Measurements from ENCODE around the gene SMAD3.

SMAD3 gene

DNA sequence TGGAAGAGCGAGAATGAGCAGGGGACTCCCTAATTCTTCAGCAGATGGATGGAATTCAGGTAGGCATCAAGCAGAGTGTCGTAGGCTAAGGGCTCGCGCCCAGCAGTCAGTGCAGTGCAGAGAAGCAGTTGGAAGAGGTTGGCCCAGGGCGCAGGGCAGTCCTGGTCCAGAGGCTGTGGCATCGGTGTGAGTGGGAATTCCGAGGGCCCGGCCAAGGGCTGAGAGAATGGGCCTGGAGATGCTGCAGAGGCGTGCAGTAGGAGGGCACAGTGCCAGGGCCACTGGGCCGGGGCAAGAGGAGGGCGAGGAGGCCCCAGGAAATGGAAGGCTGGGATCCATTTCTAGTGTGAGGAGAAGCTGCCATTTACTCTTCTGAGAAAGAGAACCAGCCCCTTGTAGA is 114.6 kb downstream of the SMAD3 start:
- FAIRE-seq (no peak), DNase-seq (ENCODE audit: insufficient read length) (no peak)
- TF ChIP-seq POLR2AphosphoS5 (IDR thresholded peaks at IDR 0.05; ENCODE audit: low read depth, low read length) = no peak
- TF ChIP-seq TAF1 (IDR thresholded peaks at IDR 0.05; ENCODE audit: borderline replicate concordance, low read depth, low read length) = no peak
- no peak for TF ChIP-seq POLR2A (IDR thresholded peaks at IDR 0.05; ENCODE audit: low read depth, low read length)

GRCh38 chr15:67180514-67181191 is 115.3 kb downstream of the SMAD3 start:
- FAIRE-seq = no peak
- TF ChIP-seq POLR2AphosphoS5 (IDR thresholded peaks at IDR 0.05; ENCODE audit: low read depth, low read length) (no peak), POLR2A (IDR thresholded peaks at IDR 0.05; ENCODE audit: low read depth, low read length) (no peak), TAF1 (IDR thresholded peaks at IDR 0.05; ENCODE audit: borderline replicate concordance, low read depth, low read length) (no peak)
- no peak for DNase-seq (ENCODE audit: insufficient read length)

GRCh38 chr15:67181221-67181639 is 115.8 kb downstream of the SMAD3 start:
- DNase-seq (ENCODE audit: insufficient read length) (no peak), FAIRE-seq (no peak)
- TF ChIP-seq TAF1 (IDR thresholded peaks at IDR 0.05; ENCODE audit: borderline replicate concordance, low read depth, low read length) = no peak
- TF ChIP-seq POLR2A (IDR thresholded peaks at IDR 0.05; ENCODE audit: low read depth, low read length) = no peak
- no peak for TF ChIP-seq POLR2AphosphoS5 (IDR thresholded peaks at IDR 0.05; ENCODE audit: low read depth, low read length)

DNA sequence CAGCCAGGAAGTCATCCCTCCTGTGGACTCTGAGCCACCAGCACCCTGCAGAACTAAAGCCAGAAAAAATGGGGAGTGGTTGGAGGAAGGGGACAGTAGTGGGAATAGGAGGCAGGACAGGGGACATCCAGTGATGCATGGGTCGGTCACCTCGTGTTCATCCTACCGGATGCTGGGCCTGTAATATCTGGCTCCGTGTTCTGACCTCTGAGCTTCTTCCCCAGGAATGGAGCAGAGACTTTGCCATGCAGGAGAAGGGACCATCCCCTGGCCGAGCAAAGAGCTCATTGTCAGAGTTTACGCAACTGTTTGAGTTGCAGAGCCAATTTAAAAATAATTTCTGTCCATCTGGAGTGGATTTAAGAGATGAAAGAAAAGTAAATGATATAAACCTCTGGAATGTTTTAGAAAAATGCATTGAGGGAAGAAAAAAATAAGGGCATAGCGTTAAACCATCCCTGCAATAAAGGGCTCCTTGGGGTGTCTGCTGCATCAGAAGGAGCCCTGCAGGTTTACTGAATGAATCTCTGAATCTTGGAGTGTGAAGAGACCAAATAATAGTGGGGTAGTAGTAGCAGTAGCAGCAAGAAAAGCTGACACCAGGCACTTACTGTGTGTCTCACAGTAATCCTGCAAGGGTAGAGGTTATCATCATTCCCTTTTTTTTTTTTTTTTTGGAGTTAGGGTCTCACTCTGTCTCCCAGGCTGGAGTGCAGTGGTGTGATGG is 118.2 kb downstream of the SMAD3 start:
- no peak for FAIRE-seq
- TF ChIP-seq TAF1 (IDR thresholded peaks at IDR 0.05; ENCODE audit: borderline replicate concordance, low read depth, low read length) = no peak
- no peak for TF ChIP-seq POLR2A (IDR thresholded peaks at IDR 0.05; ENCODE audit: low read depth, low read length)
- TF ChIP-seq POLR2AphosphoS5 (IDR thresholded peaks at IDR 0.05; ENCODE audit: low read depth, low read length) = 0 out of 2 replicates have a peak, but pooled peaks have one; percentile 23
- no peak for DNase-seq (ENCODE audit: insufficient read length)

DNA sequence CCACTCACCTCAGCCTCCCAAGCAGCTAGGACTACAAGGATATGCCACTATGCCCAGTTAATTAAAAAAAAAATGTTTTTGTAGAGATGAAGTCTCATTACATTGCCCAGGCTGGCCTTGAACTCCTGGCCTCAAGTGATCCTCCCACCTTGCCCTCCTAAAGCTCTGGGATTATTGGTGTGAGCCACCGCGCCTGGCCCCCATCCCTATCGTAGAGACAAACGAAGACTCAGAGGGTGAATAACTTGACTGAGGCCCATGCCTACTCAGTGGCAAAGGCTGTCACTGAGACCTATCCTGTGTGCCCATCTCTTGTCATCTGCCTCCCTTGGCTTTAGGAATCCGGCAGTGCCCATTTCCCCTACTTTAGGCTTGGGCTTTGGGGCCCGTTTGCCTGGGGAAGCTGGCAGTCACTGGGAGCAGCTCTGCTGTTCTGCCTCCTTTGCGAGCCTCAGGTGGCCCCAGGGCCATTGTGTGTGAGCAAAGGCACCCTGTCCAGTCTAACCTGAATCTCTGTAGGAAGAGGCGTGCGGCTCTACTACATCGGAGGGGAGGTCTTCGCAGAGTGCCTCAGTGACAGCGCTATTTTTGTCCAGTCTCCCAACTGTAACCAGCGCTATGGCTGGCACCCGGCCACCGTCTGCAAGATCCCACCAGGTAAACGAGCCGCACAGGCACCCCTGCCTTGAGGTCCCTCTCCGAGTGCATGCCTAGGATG is 119.0 kb downstream of the SMAD3 start:
- no peak for FAIRE-seq
- DNase-seq (ENCODE audit: insufficient read length) = no peak
- TF ChIP-seq POLR2AphosphoS5 (IDR thresholded peaks at IDR 0.05; ENCODE audit: low read depth, low read length) = peak; percentile 27; the same call in 1 of the 2 replicates
- no peak for TF ChIP-seq POLR2A (IDR thresholded peaks at IDR 0.05; ENCODE audit: low read depth, low read length)

DNA sequence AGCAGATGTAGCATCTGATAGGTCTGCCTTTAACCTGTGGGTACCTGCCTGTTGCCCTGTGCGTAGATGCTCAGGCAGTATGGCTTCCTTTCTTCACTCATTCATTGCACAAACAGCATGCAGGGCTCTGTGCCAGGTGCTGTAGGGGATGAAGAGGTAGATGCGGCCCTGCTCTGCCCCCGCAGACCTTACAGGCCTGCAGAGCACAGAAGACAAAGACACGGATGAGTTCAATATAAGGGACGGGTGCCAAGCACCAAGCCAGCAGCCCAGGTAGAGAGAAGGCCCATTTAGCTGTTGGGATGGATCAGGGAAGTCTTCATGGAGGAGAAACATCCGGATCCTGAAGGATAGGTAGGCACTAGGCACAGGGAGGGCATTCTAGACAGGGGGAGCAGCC is 119.6 kb downstream of the SMAD3 start:
- TF ChIP-seq POLR2A (IDR thresholded peaks at IDR 0.05; ENCODE audit: low read depth, low read length) = no peak
- no peak for TF ChIP-seq POLR2AphosphoS5 (IDR thresholded peaks at IDR 0.05; ENCODE audit: low read depth, low read length)
- no peak for TF ChIP-seq TAF1 (IDR thresholded peaks at IDR 0.05; ENCODE audit: borderline replicate concordance, low read depth, low read length)
- DNase-seq (ENCODE audit: insufficient read length) (no peak), FAIRE-seq (no peak)

DNA sequence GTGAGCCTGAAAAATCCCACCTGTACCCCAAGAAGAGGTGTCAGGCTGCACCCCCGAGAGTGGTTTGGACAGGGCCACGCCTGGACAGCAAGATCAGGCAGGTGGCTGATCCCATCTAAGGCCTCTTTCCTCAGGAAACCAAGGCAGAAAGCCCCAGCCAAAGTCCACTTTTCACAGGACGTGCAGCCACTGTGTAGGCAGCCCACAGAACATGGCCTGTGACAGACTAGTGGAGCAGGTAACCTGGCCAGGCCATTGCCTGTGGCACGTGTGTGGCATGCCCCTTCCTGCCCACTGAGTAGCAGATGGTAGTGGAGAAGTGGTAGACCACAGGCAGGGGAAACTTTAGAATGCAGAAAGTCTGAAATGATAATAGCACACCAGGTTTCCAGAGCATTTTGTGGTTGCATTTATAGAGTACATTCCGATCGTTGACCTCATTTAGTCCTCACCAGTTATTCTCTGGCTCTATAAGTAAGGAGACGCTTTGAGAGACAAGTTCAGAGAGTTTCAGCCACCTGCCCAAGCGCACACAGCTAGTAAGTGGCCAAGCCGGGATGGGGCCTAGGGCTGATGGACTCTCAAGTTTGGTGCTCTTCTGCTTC is 120.3 kb downstream of the SMAD3 start:
- no peak for TF ChIP-seq POLR2AphosphoS5 (IDR thresholded peaks at IDR 0.05; ENCODE audit: low read depth, low read length)
- TF ChIP-seq POLR2A (IDR thresholded peaks at IDR 0.05; ENCODE audit: low read depth, low read length) = no peak
- TF ChIP-seq TAF1 (IDR thresholded peaks at IDR 0.05; ENCODE audit: borderline replicate concordance, low read depth, low read length) = no peak
- DNase-seq (ENCODE audit: insufficient read length) (no peak), FAIRE-seq (no peak)

- FAIRE-seq = no peak
- DNase-seq (ENCODE audit: insufficient read length) = no peak
- TF ChIP-seq POLR2AphosphoS5 (IDR thresholded peaks at IDR 0.05; ENCODE audit: low read depth, low read length) (no peak), POLR2A (IDR thresholded peaks at IDR 0.05; ENCODE audit: low read depth, low read length) (no peak), TAF1 (IDR thresholded peaks at IDR 0.05; ENCODE audit: borderline replicate concordance, low read depth, low read length) (no peak)
Observed at GRCh38 chr15:67186226-67186649, 120.8 kb downstream of the SMAD3 start.

GRCh38 chr15:67186688-67187087 is 121.3 kb downstream of the SMAD3 start:
- TF ChIP-seq TAF1 (IDR thresholded peaks at IDR 0.05; ENCODE audit: borderline replicate concordance, low read depth, low read length) (no peak), POLR2AphosphoS5 (IDR thresholded peaks at IDR 0.05; ENCODE audit: low read depth, low read length) (no peak), POLR2A (IDR thresholded peaks at IDR 0.05; ENCODE audit: low read depth, low read length) (no peak)
- no peak for DNase-seq (ENCODE audit: insufficient read length)
- no peak for FAIRE-seq

- no peak for FAIRE-seq
- TF ChIP-seq TAF1 (IDR thresholded peaks at IDR 0.05; ENCODE audit: borderline replicate concordance, low read depth, low read length) (no peak), POLR2A (IDR thresholded peaks at IDR 0.05; ENCODE audit: low read depth, low read length) (no peak), POLR2AphosphoS5 (IDR thresholded peaks at IDR 0.05; ENCODE audit: low read depth, low read length) (no peak)
- no peak for DNase-seq (ENCODE audit: insufficient read length)
Observed at GRCh38 chr15:67187351-67187854, 122.0 kb downstream of the SMAD3 start.

All from GM12892 (cell line).